Neuron (in vitro differentiated cells): Measurements from ENCODE around the gene ADCY6.

Experiments used
- H2AFZ ChIP-seq: one replicate; pipeline ENCODE4 v1.6.1; 2013; ENCODE audit warnings: low read depth, mild to moderate bottlenecking, inconsistent platforms, low read length, moderate library complexity
- H3K27me3 ChIP-seq: one replicate; pipeline ENCODE4 v1.6.1; 2013; ENCODE audit warnings: low read length; ENCODE audit not compliant: insufficient read depth
- H3K36me3 ChIP-seq: one replicate; pipeline ENCODE4 v1.6.1; 2013; ENCODE audit warnings: low read length; ENCODE audit not compliant: insufficient read depth
- H3K4me1 ChIP-seq: one replicate; pipeline ENCODE4 v1.6.1; 2013; ENCODE audit warnings: low read length; ENCODE audit not compliant: insufficient read depth
- H3K4me3 ChIP-seq: 2 replicates; pipeline ENCODE4 v1.5.1; 2013; ENCODE audit warnings: mild to moderate bottlenecking, low read length, moderate library complexity
- H3K9me3 ChIP-seq: one replicate; pipeline ENCODE4 v1.6.1; 2013; ENCODE audit warnings: low read length

The ADCY6 gene

DNA sequence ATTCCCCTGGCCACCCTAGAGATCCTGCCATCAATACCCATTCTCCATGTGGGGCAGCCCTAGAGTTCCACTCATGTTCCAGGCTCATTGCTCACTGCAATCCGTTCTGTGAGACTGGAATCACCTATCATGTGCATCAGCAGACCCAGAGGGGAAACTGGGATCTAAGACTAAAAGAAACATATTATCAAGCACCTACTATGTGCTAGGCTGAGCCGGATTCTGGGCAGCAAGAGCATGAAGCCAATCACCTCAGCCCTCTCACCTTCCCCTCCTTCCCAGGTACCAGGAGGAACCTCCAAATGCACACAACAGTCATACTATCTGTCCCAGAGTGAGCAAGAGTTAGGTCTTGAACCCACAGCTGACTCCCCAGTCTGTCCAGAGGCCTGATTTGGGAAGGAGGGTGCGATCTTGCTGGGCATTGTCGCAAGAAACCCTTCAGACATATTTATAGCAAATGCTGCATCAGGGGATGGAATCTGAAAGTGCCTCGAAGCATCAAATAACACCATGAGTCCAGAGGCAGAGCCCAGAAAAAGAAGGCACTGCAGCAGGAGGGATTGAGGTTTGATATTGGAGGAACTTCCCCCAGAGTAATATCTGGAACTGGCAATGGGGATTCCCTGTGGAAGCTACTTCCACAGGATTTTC lies 22.7 kb upstream of the ADCY6 start:
- Histone ChIP-seq H3K9me3 (no peaks in the 10 kb centered on the region), H3K27me3 (no peaks in the 10 kb centered on the region), H2AFZ (no peak overlapping the region), H3K4me1 (peaks cover 21% of the 10 kb centered on the region), H3K4me3 (no peak overlapping the region), H3K36me3 (no peaks in the 10 kb centered on the region)

DNA sequence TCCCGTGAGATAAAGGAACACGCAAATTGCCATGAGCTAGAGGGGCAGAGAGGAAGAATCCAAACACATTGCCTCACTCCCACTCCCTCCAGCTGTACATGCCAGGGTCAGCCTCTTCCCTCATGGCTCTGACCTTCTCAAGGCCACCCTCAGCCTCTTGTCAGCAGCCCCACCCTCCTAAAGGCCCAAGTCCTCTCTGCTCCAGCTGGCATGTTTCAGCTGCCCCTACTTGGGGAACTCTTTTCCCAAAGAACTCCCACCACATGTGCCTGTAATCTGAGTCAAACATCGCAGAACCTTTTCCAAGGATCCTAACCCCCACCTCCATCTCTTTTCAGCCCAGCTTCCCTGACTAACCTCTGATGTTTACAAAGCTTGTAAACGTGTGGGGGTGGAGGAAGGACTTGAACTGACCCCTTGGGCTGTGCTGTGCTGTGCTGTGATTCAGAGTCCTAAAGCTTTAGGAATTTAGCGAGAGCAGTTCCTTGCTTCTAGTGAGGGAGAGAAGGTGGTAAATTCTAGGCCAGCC lies 22.1 kb upstream of the ADCY6 start:
- Histone ChIP-seq H3K36me3 (no peaks in the 10 kb centered on the region), H2AFZ (no peak overlapping the region), H3K4me1 (peaks cover 15% of the 10 kb centered on the region), H3K27me3 (no peaks in the 10 kb centered on the region), H3K9me3 (no peaks in the 10 kb centered on the region), H3K4me3 (no peak overlapping the region)

DNA sequence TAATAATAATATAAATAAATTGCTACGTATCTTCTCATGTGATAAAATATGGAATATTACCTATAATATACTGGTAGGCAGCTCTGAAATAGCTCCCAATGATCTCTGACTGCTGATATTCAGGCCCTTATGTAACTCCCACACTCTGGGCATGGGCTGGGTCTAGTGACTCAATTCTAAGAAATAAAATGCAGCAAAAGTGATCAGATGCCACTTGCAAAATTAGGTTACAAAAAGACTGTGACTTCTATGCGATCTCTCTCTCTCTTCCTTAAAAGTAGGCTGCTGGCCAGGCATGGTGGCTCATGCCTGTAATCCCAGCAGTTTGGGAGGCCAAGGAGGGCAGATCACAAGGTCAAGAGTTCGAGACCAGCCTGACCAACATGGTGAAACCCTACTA lies 19.1 kb upstream of the ADCY6 start:
- Histone ChIP-seq H3K27me3 (no peaks in the 10 kb centered on the region), H3K9me3 (no peaks in the 10 kb centered on the region), H2AFZ (no peak overlapping the region), H3K36me3 (no peaks in the 10 kb centered on the region), H3K4me1 (peaks cover 11% of the 10 kb centered on the region), H3K4me3 (no peak overlapping the region)

DNA sequence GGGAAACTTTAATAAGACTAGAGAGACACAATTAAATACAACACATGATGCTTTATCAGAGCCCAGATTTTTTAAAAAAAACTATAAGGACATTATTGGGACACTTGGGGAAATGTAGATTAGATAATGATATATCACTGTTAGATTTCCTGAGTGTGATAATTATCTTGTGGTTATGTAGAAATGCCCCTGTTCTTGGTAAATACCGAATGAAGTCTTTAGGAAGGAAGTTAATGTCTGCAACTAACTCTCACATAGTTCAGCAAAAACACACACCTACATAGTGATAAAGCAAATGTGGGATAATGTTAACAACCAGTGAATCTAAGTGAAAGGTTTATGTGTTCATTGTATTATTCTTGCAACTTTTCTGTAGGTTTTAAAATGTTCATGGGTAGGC lies 14.8 kb upstream of the ADCY6 start:
- no peaks in the 10 kb centered on the region for H3K36me3 ChIP-seq
- H3K27me3 ChIP-seq, result no peaks in the 10 kb centered on the region
- H3K4me1 ChIP-seq, result no peaks in the 10 kb centered on the region
- H3K9me3 ChIP-seq, result no peaks in the 10 kb centered on the region
- no peak overlapping the region for H2AFZ ChIP-seq
- H3K4me3 ChIP-seq, result no peak overlapping the region

DNA sequence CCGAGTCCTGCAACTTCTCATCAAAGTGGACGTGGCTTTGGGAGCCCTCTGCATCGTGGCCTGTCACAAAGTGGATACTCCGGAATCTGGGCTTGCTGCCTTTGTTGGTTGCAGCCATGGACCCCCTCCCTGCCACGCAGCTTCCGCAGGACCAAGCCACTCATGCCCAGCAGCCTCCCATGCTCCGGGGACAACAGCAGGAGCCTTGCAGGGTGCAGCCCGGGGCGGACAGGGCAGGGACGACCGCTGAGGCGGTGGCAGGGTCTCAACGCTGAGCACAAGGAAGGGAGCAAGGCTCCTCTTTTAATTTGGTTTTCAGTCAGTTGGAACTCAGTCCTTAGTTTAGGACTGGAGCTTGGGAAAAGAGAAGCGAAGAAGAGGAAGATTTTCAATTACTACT lies 12.1 kb upstream of the ADCY6 start:
- Histone ChIP-seq H3K27me3 (no peaks in the 10 kb centered on the region), H3K36me3 (no peaks in the 10 kb centered on the region), H3K9me3 (no peaks in the 10 kb centered on the region), H3K4me1 (no peaks in the 10 kb centered on the region), H3K4me3 (no peak overlapping the region), H2AFZ (no peak overlapping the region)

DNA sequence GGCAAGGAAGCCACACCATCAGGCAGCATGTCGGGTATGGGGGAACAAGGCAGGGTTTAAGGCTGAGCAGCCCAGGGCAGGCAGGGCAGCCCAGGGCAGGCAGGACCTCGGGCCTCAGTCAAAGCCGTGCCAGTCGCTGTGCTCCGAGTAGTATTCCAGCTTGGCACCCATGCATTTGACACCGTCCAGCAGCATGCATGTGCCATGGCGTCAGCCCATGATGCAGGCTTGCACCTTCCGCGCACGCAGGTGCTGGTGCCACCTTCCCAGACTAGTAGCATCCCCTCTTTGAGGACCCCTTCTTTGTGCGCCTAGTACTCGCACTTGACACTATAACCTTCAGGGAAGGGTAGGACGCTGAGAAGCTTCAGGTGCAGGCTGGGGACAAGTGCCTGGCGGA lies 11.6 kb upstream of the ADCY6 start:
- Histone ChIP-seq H2AFZ (no peak overlapping the region), H3K4me1 (no peaks in the 10 kb centered on the region), H3K4me3 (no peak overlapping the region), H3K36me3 (no peaks in the 10 kb centered on the region), H3K27me3 (no peaks in the 10 kb centered on the region), H3K9me3 (no peaks in the 10 kb centered on the region)

DNA sequence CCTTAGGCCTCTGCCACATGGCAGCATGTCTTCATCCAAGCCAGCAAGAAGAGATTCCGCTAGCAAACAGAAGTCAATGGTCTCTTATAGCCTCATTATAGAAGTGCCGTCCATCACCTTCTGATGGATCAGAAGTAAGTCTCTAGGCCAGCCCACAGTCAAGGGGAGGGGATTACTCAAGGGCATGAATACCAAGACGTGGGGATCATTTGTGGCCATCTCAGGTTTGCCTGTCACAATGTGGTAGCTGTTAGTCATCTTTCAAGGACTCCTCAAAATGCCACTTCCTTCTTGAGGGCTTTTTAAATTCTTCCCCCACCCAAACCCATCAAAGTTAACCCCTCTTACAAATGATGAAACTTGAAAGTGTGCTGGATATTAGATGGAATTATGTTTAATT lies 8.1 kb upstream of the ADCY6 start:
- Histone ChIP-seq H3K27me3 (no peaks in the 10 kb centered on the region), H3K4me1 (no peaks in the 10 kb centered on the region), H3K9me3 (no peaks in the 10 kb centered on the region), H3K4me3 (no peak overlapping the region), H2AFZ (no peak overlapping the region), H3K36me3 (no peaks in the 10 kb centered on the region)

DNA sequence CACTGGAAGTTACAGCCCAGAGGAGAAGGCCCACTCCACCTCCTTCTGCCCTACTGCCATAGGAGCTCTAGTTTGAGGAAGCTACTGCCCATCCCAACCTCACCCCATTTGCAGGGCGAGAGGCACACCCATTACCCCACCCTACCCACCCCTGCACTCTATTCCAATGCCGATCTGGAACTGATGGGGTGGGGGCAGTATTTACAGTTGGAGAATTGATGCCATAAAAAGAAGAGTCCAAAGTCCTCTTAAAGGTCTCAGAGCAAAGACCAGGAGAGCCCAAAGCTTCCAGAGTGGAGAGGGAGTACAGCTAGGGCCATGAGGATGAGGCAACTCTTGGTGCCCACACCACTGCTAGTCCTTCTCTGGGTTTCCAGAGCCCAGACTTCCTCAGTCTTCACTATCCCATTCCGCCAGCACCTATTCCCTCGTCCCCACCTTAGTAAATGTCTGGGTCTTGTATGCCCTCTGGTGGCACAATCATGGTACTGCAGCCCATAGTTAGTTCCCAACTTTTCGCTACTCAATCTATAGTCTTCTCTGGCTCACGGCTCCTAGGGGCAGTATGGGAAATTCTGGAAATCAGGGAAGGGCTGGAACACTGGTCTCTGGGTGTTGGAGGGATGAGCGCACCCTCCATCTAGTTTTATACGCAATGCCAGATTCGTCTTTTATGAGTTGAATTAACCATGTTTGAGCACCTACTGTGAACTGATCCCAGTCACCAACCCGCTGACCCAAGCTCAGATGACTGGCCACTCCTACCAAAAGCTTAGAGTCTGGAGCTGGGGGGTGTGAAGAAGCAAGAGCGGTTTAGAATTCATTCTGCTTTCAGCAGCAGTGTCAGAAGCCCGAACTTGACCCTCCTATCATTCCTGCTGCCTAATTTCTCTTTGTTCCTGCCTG lies 6.9 kb upstream of the ADCY6 start:
- H3K27me3 ChIP-seq, result no peaks in the 10 kb centered on the region
- no peak overlapping the region for H3K4me3 ChIP-seq
- no peaks in the 10 kb centered on the region for H3K9me3 ChIP-seq
- H3K4me1 ChIP-seq, result no peaks in the 10 kb centered on the region
- H2AFZ ChIP-seq, result no peak overlapping the region
- no peaks in the 10 kb centered on the region for H3K36me3 ChIP-seq

DNA sequence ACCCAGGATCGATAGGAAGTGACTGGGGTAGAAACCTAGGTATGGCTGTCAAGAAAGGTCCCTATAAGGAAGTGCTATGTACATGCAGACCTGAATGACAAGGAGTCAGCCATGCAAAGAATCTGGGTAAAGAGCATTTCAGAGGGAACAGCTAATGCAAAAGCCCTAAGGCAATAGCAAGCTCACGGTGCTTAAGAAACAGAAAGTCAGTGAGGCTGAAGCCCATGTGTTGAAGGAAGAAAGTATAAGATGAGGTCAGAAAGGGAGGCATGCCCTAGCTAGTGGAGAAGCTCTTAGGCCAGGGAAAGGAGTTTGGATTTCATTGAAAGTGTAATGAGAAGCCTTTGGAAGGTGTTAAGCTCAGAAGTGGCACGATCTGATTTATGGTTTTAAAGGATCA lies 6.0 kb upstream of the ADCY6 start:
- no peak overlapping the region for H2AFZ ChIP-seq
- H3K4me1 ChIP-seq, result peaks cover 3% of the 10 kb centered on the region
- H3K4me3 ChIP-seq, result no peak overlapping the region
- no peaks in the 10 kb centered on the region for H3K36me3 ChIP-seq
- H3K9me3 ChIP-seq, result no peaks in the 10 kb centered on the region
- no peaks in the 10 kb centered on the region for H3K27me3 ChIP-seq

DNA sequence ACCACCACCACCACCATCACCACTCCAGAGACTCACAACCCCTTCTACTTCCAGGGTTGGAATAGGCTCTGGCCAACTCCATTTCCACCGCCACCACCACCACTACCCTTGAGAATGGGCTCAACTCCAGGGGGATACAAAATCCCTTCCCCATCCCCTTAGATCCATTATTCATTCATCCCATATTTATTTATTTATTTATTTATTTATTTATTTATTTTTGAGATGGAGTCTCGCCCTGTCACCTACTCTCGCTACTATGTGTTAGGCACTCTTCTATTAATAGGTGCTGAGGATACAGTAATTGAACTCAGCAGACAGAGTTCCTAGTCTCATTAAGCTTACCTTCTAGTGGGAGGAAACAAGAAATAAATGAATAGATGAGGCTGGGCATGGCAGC lies 4.8 kb upstream of the ADCY6 start:
- peaks cover 7% of the 10 kb centered on the region for H3K4me1 ChIP-seq
- no peak overlapping the region for H2AFZ ChIP-seq
- no peaks in the 10 kb centered on the region for H3K36me3 ChIP-seq
- H3K4me3 ChIP-seq, result no peak overlapping the region
- H3K9me3 ChIP-seq, result no peaks in the 10 kb centered on the region
- H3K27me3 ChIP-seq, result no peaks in the 10 kb centered on the region

DNA sequence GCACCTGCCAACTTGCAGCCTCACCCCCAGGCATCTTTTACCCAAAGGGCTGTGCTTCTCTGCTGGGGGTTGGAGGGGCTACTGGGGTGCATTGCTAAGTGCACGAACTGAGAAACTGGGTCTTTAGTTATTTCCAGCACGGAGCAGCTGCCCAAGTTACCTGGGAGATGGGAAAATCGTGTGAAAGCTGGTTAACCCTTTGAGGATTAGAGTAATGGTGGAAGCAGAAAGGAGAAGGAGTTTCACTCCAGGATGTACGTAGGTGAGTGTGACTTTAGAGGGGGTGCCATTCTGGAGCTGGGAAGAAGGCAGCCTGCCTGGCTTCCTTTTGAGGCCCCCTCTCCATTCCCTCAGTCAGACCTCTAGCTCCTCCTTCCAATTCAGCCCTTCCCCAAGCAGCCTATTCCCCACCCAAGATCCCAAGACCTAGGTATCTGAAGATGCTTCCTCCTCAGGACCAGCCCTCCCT lies 1.0 kb upstream of the ADCY6 start:
- peak overlapping the region; percentile 86 for H2AFZ ChIP-seq
- peak overlapping the region; percentile 86 for H3K4me3 ChIP-seq
- H3K36me3 ChIP-seq, result no peaks in the 10 kb centered on the region
- no peaks in the 10 kb centered on the region for H3K9me3 ChIP-seq
- peaks cover 22% of the 10 kb centered on the region for H3K4me1 ChIP-seq
- H3K27me3 ChIP-seq, result no peaks in the 10 kb centered on the region

DNA sequence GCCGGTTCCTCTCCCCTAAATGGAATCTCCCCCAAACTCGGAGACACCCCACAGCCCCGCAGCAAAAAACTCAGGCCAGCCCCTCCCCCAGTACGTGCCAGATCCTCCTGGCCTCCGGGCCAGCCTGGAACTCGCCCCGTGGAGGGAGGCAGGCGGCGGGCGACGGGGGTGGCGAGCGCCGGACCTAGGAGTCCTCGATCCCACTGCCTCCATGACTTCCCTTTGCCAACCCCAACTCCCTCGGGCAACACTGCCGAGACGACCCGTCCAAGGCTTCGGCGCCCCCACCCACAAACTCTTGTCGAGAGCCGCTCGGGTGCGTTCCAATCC lies 400 bp downstream of the ADCY6 start:
- H3K9me3 ChIP-seq, result no peaks in the 10 kb centered on the region
- H3K27me3 ChIP-seq, result no peaks in the 10 kb centered on the region
- H3K4me3 ChIP-seq, result peak overlapping the region; percentile 86
- peaks cover 22% of the 10 kb centered on the region for H3K4me1 ChIP-seq
- H2AFZ ChIP-seq, result peak overlapping the region; percentile 29
- peaks cover under 1% of the 10 kb centered on the region for H3K36me3 ChIP-seq

DNA sequence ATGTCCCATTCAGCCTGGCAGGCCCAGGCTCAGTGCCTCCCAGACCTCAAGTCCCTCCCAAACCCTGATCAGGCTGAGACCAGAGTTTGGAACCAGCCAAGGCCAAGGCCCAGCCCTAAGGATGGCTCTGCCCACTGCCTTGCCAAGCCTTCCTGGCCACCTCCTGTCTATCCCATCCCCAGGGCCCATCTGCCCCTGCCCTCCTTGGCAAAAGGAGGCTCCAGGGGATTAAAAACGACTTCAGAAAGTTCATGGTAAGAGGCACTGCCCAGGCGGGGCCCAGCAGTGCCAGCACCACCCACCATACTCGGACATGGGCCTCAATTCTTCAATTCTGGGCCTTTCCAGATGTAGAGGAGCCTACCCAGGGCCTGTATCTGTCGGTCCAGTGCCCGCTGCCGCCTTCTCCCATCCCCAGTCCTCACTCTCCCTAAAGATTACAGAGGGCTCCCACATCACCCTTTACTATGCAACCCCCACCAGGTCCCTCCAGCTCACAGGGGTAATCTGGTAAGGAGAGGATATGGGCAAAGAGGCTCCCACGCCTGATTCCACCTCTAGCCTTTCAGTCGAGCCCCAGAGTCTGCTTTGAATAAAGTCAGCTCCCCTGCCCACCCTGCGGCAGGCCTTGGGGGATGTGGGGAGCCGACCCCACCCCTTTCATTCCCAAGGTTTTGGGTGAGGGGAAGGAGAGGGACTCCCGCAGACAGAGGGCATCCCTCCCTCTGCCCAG lies 932 bp downstream of the ADCY6 start:
- Histone ChIP-seq H3K36me3 (peaks cover 6% of the 10 kb centered on the region), H2AFZ (peak overlapping the region; percentile 29), H3K4me1 (peaks cover 22% of the 10 kb centered on the region), H3K4me3 (peak overlapping the region; percentile 86), H3K27me3 (no peaks in the 10 kb centered on the region), H3K9me3 (no peaks in the 10 kb centered on the region)
